Measurements from ENCODE around the gene ERN2. TPM values are rescaled to one million over a fixed set of nuclear protein-coding genes. Genes with fewer than 3 reads are reported as not detected.

Gene ERN2
- total and polyA plus RNA-seq, 2 of the 13 experiments (the other 11 are each of a cell fraction or from before 2014, with no cell fraction given): 2.2 to 3.5 TPM

- Histone ChIP-seq H3K27me3 (ENCODE audit: control insufficient read depth in 1 of 2, insufficient read depth in 2 of 2, low read length in 2 of 2) (no peaks in the 10 kb centered on the region), H2AFZ (ENCODE audit: low read length) (no peak overlapping the region), H3K4me3 (replicated peaks in 1 of 3; ENCODE audit: insufficient read depth in 1 of 3, low read depth in 2 of 3, low read length in 3 of 3) (no peak overlapping the region), H3K4me1 (ENCODE audit: insufficient read depth, low read length) (peaks cover 25% of the 10 kb centered on the region), H3K36me3 (replicated peaks in 1 of 2; ENCODE audit: control insufficient read depth in 1 of 2, insufficient read depth in 2 of 2, low read length in 2 of 2) (no peaks in the 10 kb centered on the region), H4K20me1 (ENCODE audit: insufficient read depth, low read length) (no peaks in the 10 kb centered on the region), H3K27ac (ENCODE audit: extremely low read length, insufficient read depth, low read length) (no peak overlapping the region), H3K79me2 (ENCODE audit: insufficient read depth, low read length) (no peaks in the 10 kb centered on the region), H3K4me2 (ENCODE audit: low read depth, low read length) (no peak overlapping the region), H3K9ac (ENCODE audit: insufficient read depth, low read depth, low read length) (no peak overlapping the region), H3K9me3 (ENCODE audit: low read length) (no peaks in the 10 kb centered on the region)
- ATAC-seq (no peak), DNase-seq (ENCODE audit: low spot score) (no peak), FAIRE-seq (no peak)
- ChIA-PET POLR2A (no interaction called here), CTCF (ENCODE audit: low intra/inter-chr PET ratio, low total read pairs) (no interaction called here)
- TF ChIP-seq KDM6A (CRISPR knock-in tag; IDR thresholded peaks at IDR 0.05; ENCODE audit: low read depth): no peak
- no peak for TF ChIP-seq XBP1 (CRISPR knock-in tag; IDR thresholded peaks at IDR 0.05)
- no peak for TF ChIP-seq RXRA (CRISPR knock-in tag; IDR thresholded peaks at IDR 0.05)
- no peak for TF ChIP-seq ZNF34 (CRISPR knock-in tag; IDR thresholded peaks at IDR 0.05; ENCODE audit: borderline replicate concordance)
- no peak for TF ChIP-seq ZNF746 (CRISPR knock-in tag; IDR thresholded peaks at IDR 0.05)
- in situ Hi-C loops (cut with HindIII; ENCODE audit: extremely low pct_ligation_motif_present, low pct_unique_long_range_greater_than_20kb): no loop called here
- 95% methylated on average over 4 of the region's 4 CpGs for WGBS (ENCODE audit: low lambda C conversion rate)
- BruUV-seq (replicated peaks): no TSS peak
- intact Hi-C loops (cut with micrococcal nuclease; ENCODE audit: unreplicated experiment): no loop called here
These were observed 13.9 kb downstream of the ERN2 start for GRCh38 chr16:23699100-23699499.

DNA sequence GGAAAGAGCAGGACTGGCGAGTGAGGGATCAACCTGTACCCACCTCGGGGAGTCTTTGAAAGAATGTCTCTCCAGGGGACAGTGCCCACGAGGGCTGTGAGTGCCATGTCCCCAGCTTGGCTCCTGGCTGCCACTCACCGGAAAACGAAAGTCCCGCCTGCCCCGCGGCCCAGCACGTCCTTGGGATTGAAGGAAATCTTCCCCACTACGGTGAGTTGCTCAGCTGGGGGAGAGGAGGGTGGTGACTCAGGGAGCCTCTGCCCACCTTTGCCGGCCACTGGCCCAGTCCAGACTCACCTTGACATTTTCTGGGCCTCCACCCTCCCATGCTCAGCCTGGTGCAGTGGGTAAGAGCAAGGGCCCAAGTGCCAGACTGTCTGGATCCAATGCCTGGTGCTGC lies 17.3 kb downstream of the ERN2 start:
- no TSS peak for BruUV-seq (replicated peaks)
- in situ Hi-C loops (cut with HindIII; ENCODE audit: extremely low pct_ligation_motif_present, low pct_unique_long_range_greater_than_20kb): no loop called here
- no peaks in the 10 kb centered on the region for H3K9me3 ChIP-seq (ENCODE audit: low read length)
- FAIRE-seq (no peak), ATAC-seq (no peak), DNase-seq (ENCODE audit: low spot score) (no peak)
- H3K4me2 ChIP-seq (ENCODE audit: low read depth, low read length): peak overlapping the region; percentile 52
- H3K4me1 ChIP-seq (ENCODE audit: insufficient read depth, low read length): peaks cover 28% of the 10 kb centered on the region
- intact Hi-C loops (cut with micrococcal nuclease; ENCODE audit: unreplicated experiment): no loop called here
- H3K4me3 ChIP-seq (replicated peaks in 1 of 3; ENCODE audit: insufficient read depth in 1 of 3, low read depth in 2 of 3, low read length in 3 of 3): peak overlapping the region in 1 of 3 experiments; percentile 36; a peak in 1 of 6 replicates
- H3K36me3 ChIP-seq (replicated peaks in 1 of 2; ENCODE audit: control insufficient read depth in 1 of 2, insufficient read depth in 2 of 2, low read length in 2 of 2): peaks cover 13 to 16% of the 10 kb centered on the region in 2 experiments
- POLR2A ChIA-PET: no interaction called here
- 47% methylated on average over 11 of the region's 11 CpGs for WGBS (ENCODE audit: low lambda C conversion rate)
- no peaks in the 10 kb centered on the region; the same call in 1 of the 2 replicates for H4K20me1 ChIP-seq (ENCODE audit: insufficient read depth, low read length)
- H3K9ac ChIP-seq (ENCODE audit: insufficient read depth, low read depth, low read length): no peak overlapping the region
- H2AFZ ChIP-seq (ENCODE audit: low read length): no peak overlapping the region
- H3K27me3 ChIP-seq (ENCODE audit: control insufficient read depth in 1 of 2, insufficient read depth in 2 of 2, low read length in 2 of 2): no peaks in the 10 kb centered on the region
- H3K27ac ChIP-seq (ENCODE audit: extremely low read length, insufficient read depth, low read length): no peak overlapping the region
- CTCF ChIA-PET (ENCODE audit: low intra/inter-chr PET ratio, low total read pairs): no interaction called here
- no peaks in the 10 kb centered on the region for H3K79me2 ChIP-seq (ENCODE audit: insufficient read depth, low read length)
- TF ChIP-seq ZNF224 (CRISPR knock-in tag; IDR thresholded peaks at IDR 0.05) (0 out of 2 replicates have a peak, but pooled peaks have one; percentile 11), CHD4 (IDR thresholded peaks at IDR 0.05; ENCODE audit: borderline replicate concordance, low read length) (no peak), AGO1 (IDR thresholded peaks at IDR 0.05; ENCODE audit: low read depth, low read length, poor library complexity, severe bottlenecking) (peak; percentile 2), CENPT (CRISPR knock-in tag; IDR thresholded peaks at IDR 0.05; ENCODE audit: low read depth) (no peak), GATAD2A (CRISPR knock-in tag; IDR thresholded peaks at IDR 0.05) (no peak), SRSF4 (IDR thresholded peaks at IDR 0.05; ENCODE audit: low read depth, low read length, poor library complexity, severe bottlenecking) (no peak), ZMYM3 (CRISPR knock-in tag; IDR thresholded peaks at IDR 0.05) (0 out of 2 replicates have a peak, but pooled peaks have one; percentile 36), ZBTB8A (CRISPR knock-in tag; IDR thresholded peaks at IDR 0.05; ENCODE audit: borderline replicate concordance, low read depth) (no peak), NRL (CRISPR knock-in tag; IDR thresholded peaks at IDR 0.05; ENCODE audit: borderline replicate concordance) (0 out of 2 replicates have a peak, but pooled peaks have one; percentile 16), KMT2B (CRISPR knock-in tag; IDR thresholded peaks at IDR 0.05) (no peak), PBX2 (CRISPR knock-in tag; IDR thresholded peaks at IDR 0.05) (no peak), ZNF547 (CRISPR knock-in tag; IDR thresholded peaks at IDR 0.05) (no peak), TAF1 (CRISPR knock-in tag; IDR thresholded peaks at IDR 0.05) (0 out of 2 replicates have a peak, but pooled peaks have one; percentile 7), ETV6 (CRISPR knock-in tag; conservative IDR thresholded peaks at IDR 0.05) (no peak), ZNF17 (CRISPR knock-in tag; IDR thresholded peaks at IDR 0.05) (no peak)
- TF ChIP-seq, protein P1, sequence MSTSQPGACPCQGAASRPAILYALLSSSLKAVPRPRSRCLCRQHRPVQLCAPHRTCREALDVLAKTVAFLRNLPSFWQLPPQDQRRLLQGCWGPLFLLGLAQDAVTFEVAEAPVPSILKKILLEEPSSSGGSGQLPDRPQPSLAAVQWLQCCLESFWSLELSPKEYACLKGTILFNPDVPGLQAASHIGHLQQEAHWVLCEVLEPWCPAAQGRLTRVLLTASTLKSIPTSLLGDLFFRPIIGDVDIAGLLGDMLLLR (CRISPR knock-in tag; IDR thresholded peaks at IDR 0.05): no peak

All from HepG2 (cell line).